HepG2 (cell line): Measurements from ENCODE around the gene FIZ1. TPM values are rescaled to one million over a fixed set of nuclear protein-coding genes. Genes with fewer than 3 reads are reported as not detected.

ENCODE experiments used
- ATAC-seq: fragments of 200-7000 bp; cut with Tn5 transposase; 3 replicates; pipeline ENCODE4 v1.9.1; 2020; ENCODE audit warnings: mild to moderate bottlenecking, moderate library complexity
- BruUV-seq: library from RNA; stranded (reverse); fragments of 400-500 nt; replicated peaks from 2 replicates; lab custom pipeline; 2021; lab: Mats Ljungman, UMichigan
- CTCF ChIA-PET: fragments of 300-600 bp; formaldehyde crosslinking; extraction: SDS; loops from one replicate; lab custom pipeline; 2021; ENCODE audit warnings: low total read pairs, inconsistent platforms, low intra/inter-chr PET ratio; lab: Yijun Ruan, JAX
- POLR2A ChIA-PET: fragments of 350-600 bp; sonication (Branson Sonifier 250); formaldehyde crosslinking; loops from one replicate; lab custom pipeline; 2020; ENCODE audit warnings: antibody characterized with exemption, inconsistent platforms; lab: Yijun Ruan, JAX
- DNase-seq: peaks from one replicate; pipeline ENCODE4 v3.0.0-alpha.2; 2015; ENCODE audit warnings: low spot score
- FAIRE-seq: peaks from 3 replicates; lab custom pipeline; 2011; peaks lifted over from hg19 to GRCh38; lab: Jason Lieb, UNC
- H2AFZ ChIP-seq: one replicate; pipeline ENCODE4 v1.6.1; 2011; ENCODE audit warnings: low read length, inconsistent platforms
- H3K27ac ChIP-seq: fragments of 300-600 bp; 3 replicates; pipeline ENCODE4 v1.8.0; 2011; ENCODE audit warnings: mixed run types, mild to moderate bottlenecking, mixed read lengths, low read length, inconsistent platforms; ENCODE audit not compliant: insufficient read depth; ENCODE audit errors: extremely low read length
- H3K27me3 ChIP-seq, 2 experiments: fragments of 200-600 bp in 1 of 2; 2 replicates in 1 of 2; 3 replicates in 1 of 2; pipeline versions ENCODE4 v1.6.0 to v1.8.0; 2011; ENCODE audit warnings: low read length in 2 of 2, mild to moderate bottlenecking in 2 of 2, moderate library complexity in 2 of 2, inconsistent platforms in 1 of 2; ENCODE audit not compliant: insufficient read depth in 2 of 2, control insufficient read depth in 1 of 2
- H3K36me3 ChIP-seq, 2 experiments: fragments of 200-600 bp in 1 of 2; replicated peaks in 1 of 2; 2 replicates in 1 of 2; 3 replicates in 1 of 2; pipeline versions ENCODE4 v1.5.1 to v1.8.0; 2011; ENCODE audit warnings: low read length in 2 of 2, inconsistent platforms in 1 of 2; ENCODE audit not compliant: insufficient read depth in 2 of 2, control insufficient read depth in 1 of 2
- H3K4me1 ChIP-seq: 2 replicates; pipeline ENCODE4 v1.5.1; 2012; ENCODE audit warnings: low read length, inconsistent platforms; ENCODE audit not compliant: insufficient read depth
- H3K4me2 ChIP-seq: 2 replicates; pipeline ENCODE4 v1.6.0; 2011; ENCODE audit warnings: low read depth, low read length, inconsistent platforms
- H3K4me3 ChIP-seq, 3 experiments: fragments of 200-600 bp in 1 of 3; sonication (generic), shearing (Covaris generic) in 1 of 3; replicated peaks in 1 of 3; 2 replicates each; pipeline ENCODE4 v1.5.1; 2011 to 2016; ENCODE audit warnings: low read length in 3 of 3, inconsistent platforms in 2 of 3, low read depth in 2 of 3, mild to moderate bottlenecking in 2 of 3, control low read depth in 1 of 3, mixed read lengths in 1 of 3; ENCODE audit not compliant: insufficient read depth in 1 of 3
- H3K79me2 ChIP-seq: one replicate; pipeline ENCODE4 v1.6.1; 2011; ENCODE audit warnings: low read length, inconsistent platforms; ENCODE audit not compliant: insufficient read depth
- H3K9ac ChIP-seq: 2 replicates; pipeline ENCODE4 v1.6.0; 2011; ENCODE audit warnings: mild to moderate bottlenecking, low read depth, low read length, inconsistent platforms; ENCODE audit not compliant: insufficient read depth
- H3K9me3 ChIP-seq: 2 replicates; pipeline ENCODE4 v1.5.1; 2012; ENCODE audit warnings: mild to moderate bottlenecking, low read length
- H4K20me1 ChIP-seq: 2 replicates; pipeline ENCODE4 v1.6.0; 2011; ENCODE audit warnings: inconsistent platforms, mild to moderate bottlenecking, low read length, moderate library complexity; ENCODE audit not compliant: insufficient read depth
- FLYWCH1 ChIP-seq: sonication (generic); formaldehyde crosslinking; IDR thresholded peaks from 2 replicates; pipeline ENCODE4 v1.8.1; 2023; ENCODE audit warnings: mild to moderate bottlenecking, missing genetic modification reagents
- HCFC1 ChIP-seq: fragments of 150-350 bp; IDR thresholded peaks from 2 replicates; pipeline ENCODE4 v1.6.1; 2014; ENCODE audit warnings: low read depth, low read length
- KDM1A ChIP-seq: IDR thresholded peaks from 2 replicates; pipeline ENCODE4 v1.6.1; 2016; ENCODE audit warnings: missing compliant biosample characterization
- NBN ChIP-seq: fragments of 450-650 bp; conservative IDR thresholded peaks from 2 replicates; pipeline ENCODE4 v1.6.1; 2017
- SP140L ChIP-seq: sonication (generic); formaldehyde crosslinking; IDR thresholded peaks from 2 replicates; pipeline ENCODE4 v1.4.0; 2020; ENCODE audit warnings: missing genetic modification reagents, borderline replicate concordance
- ZIK1 ChIP-seq: sonication (generic); formaldehyde crosslinking; IDR thresholded peaks from 2 replicates; pipeline ENCODE4 v1.5.0; 2020; ENCODE audit warnings: mild to moderate bottlenecking, low read depth, missing genetic modification reagents, borderline replicate concordance
- ZNF33B ChIP-seq: sonication (generic); formaldehyde crosslinking; IDR thresholded peaks from 2 replicates; pipeline ENCODE4 v1.5.1; 2020; ENCODE audit warnings: mild to moderate bottlenecking, missing genetic modification reagents
- WGBS: methylation state at CpG from one replicate; pipeline ENCODE4 v1.1.6; 2017; ENCODE audit warnings: low lambda C conversion rate; 5-methylcytosine and 5-hydroxymethylcytosine counted together
- in situ Hi-C: cut with HindIII; loops from 2 replicates; pipeline ENCODE4 v1.10.0; 2017; ENCODE audit warnings: low pct_unique_long_range_greater_than_20kb; ENCODE audit not compliant: extremely low pct_ligation_motif_present
- intact Hi-C: fragments of 100-400 bp; cut with micrococcal nuclease; formaldehyde crosslinking; loops from one replicate; pipeline ENCODE4 v1.10.0; 2022; ENCODE audit not compliant: unreplicated experiment
- polyA plus RNA-seq, 8 experiments: library from polyadenylated mRNA; depleted of rRNA in 3 of 8; stranded (reverse) in 7 of 8; unstranded in 1 of 8; fragments of >200 nt; fragmentation: Illumina TruSeq in 4 of 8; extraction: Trizol in 4 of 8; gene quantifications; 2 replicates each; pipeline versions ENCODE4 v1.2.1 to v1.2.3, GENCODE V29; 2011 to 2016; ENCODE audit warnings: low read depth in 4 of 8, missing spikeins in 1 of 8, mixed read lengths in 1 of 8; ENCODE audit not compliant: insufficient read depth in 1 of 8
- total RNA-seq, 5 experiments: library from RNA; depleted of rRNA; stranded (reverse); fragments of >200 nt; fragmentation: Illumina TruSeq; extraction: Trizol; gene quantifications; 2 replicates each; pipeline ENCODE4 v1.2.3, GENCODE V29; 2016; ENCODE audit warnings: low read depth in 1 of 5
- TF ChIP-seq, protein P1 (sequence below): IDR thresholded peaks from 2 replicates; pipeline ENCODE4 v1.6.1; 2016; ENCODE audit warnings: control low read depth

FIZ1 gene
- total and polyA plus RNA-seq, 2 of the 13 experiments (the other 11 are each of a cell fraction or from before 2014, with no cell fraction given) = 3.6 to 5.9 TPM

DNA sequence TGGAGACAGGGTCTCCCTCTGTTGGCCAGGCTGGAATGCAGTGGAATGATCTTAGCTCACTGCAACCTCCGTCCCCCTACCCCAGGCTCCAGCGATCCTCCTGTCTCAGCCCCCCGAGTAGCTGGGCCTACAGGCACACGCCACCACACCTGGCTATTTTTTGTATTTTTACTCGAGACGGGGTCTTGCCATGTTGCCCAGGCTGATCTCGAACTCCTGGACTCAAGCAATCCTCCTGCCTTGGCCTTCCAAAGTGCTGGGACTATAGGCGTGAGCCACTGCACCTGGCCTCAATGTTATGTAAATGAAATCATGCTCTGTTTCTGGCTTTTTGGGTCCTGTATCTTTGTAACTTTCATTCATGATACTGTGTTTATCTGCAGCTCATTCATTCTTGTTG is 10.6 kb downstream of the FIZ1 start:
- TF ChIP-seq NBN = no peak
- TF ChIP-seq KDM1A = no peak
- TF ChIP-seq ZIK1 (CRISPR knock-in tag) = no peak
- TF ChIP-seq FLYWCH1 = no peak
- TF ChIP-seq, protein P1, sequence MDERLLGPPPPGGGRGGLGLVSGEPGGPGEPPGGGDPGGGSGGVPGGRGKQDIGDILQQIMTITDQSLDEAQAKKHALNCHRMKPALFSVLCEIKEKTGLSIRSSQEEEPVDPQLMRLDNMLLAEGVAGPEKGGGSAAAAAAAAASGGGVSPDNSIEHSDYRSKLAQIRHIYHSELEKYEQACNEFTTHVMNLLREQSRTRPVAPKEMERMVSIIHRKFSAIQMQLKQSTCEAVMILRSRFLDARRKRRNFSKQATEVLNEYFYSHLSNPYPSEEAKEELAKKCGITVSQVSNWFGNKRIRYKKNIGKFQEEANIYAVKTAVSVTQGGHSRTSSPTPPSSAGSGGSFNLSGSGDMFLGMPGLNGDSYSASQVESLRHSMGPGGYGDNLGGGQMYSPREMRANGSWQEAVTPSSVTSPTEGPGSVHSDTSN (CRISPR knock-in tag) = no peak
- no peak for TF ChIP-seq SP140L (CRISPR knock-in tag)
- TF ChIP-seq HCFC1 = no peak
- no peak for TF ChIP-seq ZNF33B (CRISPR knock-in tag)
- intact Hi-C loops (loop anchor here (10.0 kb wide), 2 partner anchors 46 to 74 kb away; no protein-coding TSS in a partner anchor), in situ Hi-C loops (no loop called here)
- DNase-seq (no peak), ATAC-seq (no peak), FAIRE-seq (no peak)
- H3K4me3 ChIP-seq = no peak overlapping the region
- no peak overlapping the region for H3K27ac ChIP-seq
- no peaks in the 10 kb centered on the region; a peak in 1 of 5 replicates for H3K27me3 ChIP-seq
- no peaks in the 10 kb centered on the region for H4K20me1 ChIP-seq
- BruUV-seq = no TSS peak
- CTCF ChIA-PET = no interaction called here
- H3K4me1 ChIP-seq = peaks cover 26% of the 10 kb centered on the region
- no peak overlapping the region for H3K4me2 ChIP-seq
- H3K36me3 ChIP-seq = peaks cover 3% of the 10 kb centered on the region in 2 experiments; a peak in 4 of 5 replicates
- no peak overlapping the region for H2AFZ ChIP-seq
- WGBS = 66% methylated on average over 8 of the region's 8 CpGs
- POLR2A ChIA-PET = no interaction called here
- no peak overlapping the region for H3K9ac ChIP-seq
- H3K9me3 ChIP-seq = no peaks in the 10 kb centered on the region
- H3K79me2 ChIP-seq = no peaks in the 10 kb centered on the region
